GM19240 (cell line): Measurements from ENCODE around the gene COL1A1.

Source experiments
- DNase-seq: peaks from one replicate; pipeline ENCODE4 v3.0.0; 2011; ENCODE audit warnings: low spot score; ENCODE audit not compliant: insufficient read length

The COL1A1 gene

DNA sequence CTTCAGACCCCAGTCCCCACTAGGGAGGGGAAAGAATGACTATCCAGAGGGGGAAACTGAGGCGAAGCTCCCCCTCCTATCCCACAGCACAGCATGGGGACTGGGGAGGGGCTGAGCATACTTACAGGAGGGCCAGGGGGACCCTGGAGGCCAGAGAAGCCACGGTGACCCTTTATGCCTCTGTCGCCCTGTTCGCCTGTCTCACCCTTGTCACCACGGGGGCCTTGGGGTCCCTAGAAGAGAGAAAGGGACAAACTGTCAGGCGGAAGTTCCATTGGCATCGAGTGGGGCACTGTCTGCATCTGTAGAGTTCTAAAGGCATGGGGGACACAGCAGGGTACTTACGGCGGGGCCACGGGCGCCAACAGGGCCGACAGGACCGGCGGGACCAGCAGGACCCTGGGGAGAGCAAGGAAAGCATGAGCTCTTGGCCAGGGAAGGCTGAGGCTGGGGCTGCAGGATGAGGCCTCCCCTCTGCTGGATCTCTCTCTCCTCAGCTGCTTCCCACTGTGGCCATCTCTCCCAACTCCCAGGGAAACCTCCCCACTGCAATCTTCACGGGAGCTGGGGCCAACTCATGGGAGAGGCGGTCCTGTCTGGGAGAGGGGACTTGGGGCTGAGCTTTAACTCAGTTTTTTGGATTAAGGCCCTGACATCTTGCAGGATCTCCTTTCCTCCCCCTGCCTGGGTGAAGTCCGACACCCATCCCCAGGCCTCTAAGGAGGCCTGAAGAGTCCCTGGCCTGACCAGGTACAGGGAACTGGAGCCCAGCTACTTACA is 13.5 kb downstream of the COL1A1 start:
- DNase-seq, result no peak

DNA sequence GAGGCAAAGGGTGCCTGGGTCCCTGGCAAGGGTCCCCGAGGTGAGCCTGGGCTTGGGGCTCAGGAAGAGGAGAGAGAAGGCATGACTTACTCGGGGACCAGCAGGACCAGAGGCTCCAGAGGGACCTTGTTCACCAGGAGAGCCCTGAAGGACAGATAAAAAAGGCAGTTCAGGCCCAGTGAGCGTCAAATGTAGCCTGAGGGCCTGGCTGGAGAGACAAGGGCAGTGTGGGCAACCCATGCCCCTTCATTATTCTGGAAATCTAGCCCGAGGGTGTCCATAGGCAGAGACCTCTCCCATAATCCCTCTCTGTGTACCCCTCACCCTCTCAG is 14.1 kb downstream of the COL1A1 start:
- DNase-seq, result no peak

DNA sequence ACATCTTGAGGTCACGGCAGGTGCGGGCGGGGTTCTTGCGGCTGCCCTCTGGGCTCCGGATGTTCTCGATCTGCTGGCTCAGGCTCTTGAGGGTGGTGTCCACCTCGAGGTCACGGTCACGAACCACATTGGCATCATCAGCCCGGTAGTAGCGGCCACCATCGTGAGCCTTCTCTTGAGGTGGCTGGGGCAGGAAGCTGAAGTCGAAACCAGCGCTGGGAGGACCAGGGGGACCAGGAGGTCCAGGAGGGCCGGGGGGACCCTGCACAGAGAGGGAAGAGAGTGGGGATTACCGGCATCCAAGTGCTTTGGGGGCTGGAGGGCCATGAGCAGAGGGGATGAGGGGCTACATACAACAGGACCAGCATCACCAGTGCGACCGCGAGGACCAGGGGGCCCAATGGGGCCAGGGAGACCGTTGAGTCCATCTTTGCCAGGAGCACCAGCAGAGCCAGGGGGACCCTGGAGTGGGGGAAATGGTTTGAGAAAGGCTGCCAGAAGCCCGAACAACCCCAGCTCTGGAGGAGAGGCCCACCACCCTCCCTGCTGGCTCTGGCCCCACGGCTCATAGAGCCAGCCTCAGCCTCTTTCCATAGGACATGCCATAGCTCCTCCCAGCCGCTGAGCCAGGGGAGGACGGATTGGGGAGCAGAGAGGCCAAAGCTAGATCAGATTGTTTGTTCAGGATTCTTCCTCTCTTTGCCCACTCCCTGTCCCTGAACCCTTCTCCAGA is 14.6 kb downstream of the COL1A1 start:
- DNase-seq, result no peak

DNA sequence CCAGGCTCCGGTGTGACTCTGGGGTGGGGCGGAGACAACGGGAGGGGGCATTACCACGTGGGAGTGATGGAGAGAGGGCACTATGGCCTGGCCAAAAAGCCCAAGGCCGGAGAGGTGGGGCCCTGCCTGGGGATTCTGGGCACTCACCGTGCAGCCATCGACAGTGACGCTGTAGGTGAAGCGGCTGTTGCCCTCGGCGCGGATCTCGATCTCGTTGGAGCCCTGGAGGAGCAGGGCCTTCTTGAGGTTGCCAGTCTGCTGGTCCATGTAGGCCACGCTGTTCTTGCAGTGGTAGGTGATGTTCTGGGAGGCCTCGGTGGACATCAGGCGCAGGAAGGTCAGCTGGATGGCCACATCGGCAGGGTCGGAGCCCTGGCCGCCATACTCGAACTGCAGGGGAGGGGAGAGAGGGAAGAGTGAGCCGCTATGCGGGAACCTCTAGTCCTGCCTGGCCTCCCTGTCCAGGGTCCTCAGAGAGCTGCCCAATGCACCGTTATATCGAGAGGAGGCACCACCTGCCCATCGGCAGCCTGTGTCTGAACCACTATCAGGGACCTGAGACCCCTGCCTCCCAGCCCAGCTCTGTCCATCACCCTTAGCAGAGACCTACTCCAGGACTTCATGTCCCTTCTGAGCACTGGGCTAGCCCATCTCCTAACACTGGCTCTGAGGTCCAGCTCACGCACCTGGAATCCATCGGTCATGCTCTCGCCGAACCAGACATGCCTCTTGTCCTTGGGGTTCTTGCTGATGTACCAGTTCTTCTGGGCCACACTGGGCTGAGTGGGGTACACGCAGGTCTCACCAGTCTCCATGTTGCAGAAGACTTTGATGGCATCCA is 15.6 kb downstream of the COL1A1 start:
- no peak for DNase-seq

DNA sequence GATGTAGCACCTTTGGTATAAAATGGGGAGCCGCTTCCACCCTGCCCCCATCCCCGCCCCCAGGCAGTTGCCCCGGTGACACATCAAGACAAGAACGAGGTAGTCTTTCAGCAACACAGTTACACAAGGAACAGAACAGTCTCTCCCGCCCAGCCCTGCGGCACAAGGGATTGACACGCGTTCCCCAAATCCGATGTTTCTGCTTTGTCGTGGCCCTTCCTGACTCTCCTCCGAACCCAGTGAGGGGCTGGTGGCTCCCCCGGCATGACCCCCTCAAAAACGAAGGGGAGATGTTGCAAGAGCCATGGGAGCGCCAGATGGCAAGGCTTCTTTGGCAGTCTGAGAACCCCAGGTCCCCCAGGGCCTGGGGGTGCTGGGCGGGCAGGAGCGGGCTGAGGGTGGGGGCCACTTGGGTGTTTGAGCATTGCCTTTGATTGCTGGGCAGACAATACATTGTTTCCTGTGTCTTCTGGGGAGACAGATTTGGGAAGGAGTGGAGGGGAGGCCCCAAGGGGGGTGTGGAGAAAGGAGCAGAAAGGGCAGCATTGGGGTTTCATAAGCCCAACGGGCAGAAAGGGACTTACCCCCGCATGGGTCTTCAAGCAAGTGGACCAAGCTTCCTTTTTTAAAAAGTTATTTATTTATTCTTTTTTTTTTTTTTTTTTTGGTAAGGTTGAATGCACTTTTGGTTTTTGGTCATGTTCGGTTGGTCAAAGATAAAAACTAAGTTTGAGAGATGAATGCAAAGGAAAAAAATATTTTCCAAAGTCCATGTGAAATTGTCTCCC is 16.6 kb downstream of the COL1A1 start:
- DNase-seq, result no peak

DNA sequence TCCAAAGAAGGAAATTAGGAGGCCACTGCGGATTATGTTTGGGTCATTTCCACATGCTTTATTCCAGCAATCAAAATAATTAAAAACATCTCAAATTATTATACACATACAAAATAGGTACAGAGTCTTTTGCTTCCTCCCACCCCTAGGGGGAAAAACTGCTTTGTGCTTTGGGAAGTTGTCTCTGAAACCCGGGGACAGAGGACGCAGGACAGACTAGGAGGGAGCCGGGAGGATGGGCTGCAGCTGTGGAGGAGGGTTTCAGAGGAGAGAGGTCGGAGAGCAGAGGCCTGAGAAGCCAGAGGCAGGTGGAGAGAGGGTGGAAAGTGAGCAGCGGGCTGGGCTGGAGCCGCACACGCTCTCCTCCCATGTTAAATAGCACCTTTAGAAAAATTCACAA is 17.4 kb downstream of the COL1A1 start:
- no peak for DNase-seq

DNA sequence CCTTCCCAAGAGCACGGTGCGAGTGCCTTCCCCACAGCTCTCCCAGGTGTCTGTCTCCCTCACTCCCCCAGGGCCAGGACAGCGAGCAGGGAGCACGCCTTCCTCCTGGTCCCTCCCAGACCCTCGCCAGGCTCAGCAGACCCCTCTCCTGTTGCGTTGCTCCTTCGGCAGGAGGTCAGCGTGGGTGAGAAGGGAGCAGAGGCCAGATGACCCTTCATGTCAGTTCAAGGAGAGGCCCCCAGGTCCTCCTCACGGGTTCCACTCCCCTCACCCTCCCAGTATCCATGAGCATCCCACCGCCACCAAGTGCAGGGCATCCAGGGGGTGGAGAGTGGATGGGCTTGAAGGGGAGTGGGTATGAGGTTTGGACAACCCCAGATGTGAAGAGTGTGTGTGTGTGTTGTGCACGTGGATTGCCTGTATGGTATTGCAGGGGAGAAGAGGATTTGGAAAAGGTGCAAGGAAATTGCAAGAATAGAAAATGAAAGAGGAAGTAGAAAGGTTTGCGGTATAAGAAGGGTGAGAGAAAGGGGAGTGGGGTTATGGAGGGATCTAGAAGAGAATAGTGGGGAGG is 17.9 kb downstream of the COL1A1 start:
- DNase-seq, result no peak

DNA sequence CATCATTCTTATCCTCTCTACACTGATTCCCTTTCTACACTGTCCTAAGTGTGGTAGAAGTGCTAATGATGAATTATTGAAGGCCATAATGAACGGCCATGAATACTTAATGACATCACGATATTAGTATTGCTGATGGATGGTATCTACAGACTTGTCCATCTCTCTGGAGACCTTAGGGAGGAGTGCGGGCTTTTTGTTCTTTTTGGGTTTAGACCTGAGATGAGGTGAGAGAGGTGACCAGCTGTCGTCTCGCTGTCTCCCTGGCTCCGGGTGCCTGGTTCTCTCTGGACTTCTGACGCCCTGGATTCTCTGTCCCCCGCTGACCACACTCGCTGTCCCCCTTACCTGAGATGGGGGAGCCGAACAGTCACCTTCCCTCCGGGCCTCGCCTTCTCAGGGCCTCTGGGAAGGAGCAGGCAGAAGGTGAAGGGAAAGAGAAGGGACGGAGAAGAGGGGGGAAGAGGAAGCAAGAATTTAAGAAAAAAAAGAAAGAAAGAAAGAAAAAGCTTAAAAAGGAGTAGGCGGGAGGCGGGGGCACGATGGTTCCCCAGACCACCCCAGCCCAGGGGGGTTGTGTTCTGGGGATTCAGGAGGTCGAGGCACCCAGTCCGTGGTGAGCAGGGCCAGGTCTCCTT is 18.5 kb downstream of the COL1A1 start:
- no peak for DNase-seq

DNA sequence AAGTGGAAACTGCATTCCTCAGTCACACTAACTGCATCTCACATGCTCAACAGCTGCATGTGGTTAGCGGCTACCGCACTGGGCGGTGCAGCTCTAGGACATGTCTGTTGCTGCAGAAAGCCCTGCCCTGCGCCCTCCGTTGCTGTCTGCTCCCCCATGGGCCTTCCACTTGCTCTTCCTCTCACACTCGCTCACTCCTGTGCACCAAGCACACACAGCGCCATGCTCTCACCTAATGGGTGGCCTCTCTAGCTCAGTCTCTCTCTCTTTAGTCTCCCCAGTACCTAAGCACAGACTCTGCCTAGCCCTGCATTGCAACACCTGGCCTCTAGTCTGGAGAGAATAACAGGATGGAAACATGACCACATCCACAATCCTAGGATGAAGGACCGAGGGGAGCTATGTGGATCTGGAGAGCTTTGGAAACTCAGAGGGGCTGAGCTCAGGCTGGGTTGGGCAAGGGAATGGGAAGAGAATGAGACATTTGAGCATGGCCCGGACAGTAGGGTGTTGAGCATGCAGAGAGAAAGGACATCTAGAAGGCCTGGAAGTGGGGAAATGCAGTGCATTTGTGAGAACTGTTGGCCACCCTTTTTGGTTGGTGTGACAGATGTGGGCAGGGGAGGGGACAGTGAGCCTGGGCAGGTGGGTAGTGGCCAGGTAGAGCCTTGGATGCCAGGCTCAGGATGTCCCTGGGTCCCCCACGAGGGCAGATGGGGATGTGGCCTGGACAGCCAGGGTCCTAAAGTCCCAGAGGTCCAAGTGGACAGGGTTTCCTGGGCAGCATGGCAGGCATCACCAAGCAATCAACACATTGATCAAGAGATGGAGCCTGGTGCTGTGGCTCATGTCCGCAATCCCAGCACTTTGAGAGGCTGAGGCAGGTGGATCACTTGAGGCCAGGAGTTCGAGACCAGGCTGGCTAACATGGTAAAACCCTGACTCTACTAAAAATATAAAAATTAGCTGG is 19.6 kb downstream of the COL1A1 start:
- no peak for DNase-seq

DNA sequence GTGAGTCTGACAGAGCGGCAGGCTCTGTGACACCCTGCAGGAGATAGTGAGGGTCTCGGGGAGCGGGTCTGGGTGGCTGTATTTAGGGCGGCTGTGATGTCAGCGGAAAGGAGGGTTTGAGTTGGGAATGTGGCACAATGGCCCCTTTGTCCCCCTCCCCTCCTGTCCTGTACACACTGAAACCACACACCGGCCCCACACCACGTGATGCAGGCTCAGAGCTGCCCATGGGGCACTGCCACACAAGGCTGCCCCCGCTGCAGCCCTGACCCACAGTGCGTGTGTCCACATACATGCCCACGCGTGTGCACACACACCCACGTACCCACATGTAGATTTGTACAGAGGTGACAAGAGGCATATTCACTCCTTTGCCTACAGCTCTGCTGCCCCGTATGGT is 20.3 kb downstream of the COL1A1 start:
- DNase-seq, result no peak

DNA sequence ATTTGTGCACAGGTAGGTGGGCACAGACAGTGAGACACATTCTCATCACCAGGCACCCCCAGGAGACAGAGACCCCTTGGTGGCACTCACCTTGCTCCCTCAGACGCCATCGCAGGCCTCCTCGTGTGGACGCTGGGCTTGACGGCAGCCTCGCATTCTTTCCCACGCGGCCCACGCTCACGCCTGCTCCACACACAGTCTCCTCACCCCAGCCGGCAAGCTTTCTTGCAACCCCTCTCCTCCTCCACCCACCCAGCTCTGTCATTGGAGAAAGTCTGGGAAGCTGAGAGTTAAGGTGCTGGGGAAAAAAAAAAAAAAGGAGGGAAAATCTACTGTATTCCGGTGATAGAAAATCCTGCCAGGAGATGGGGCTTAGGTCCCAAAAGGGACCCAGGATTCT is 20.8 kb downstream of the COL1A1 start:
- DNase-seq, result no peak

DNA sequence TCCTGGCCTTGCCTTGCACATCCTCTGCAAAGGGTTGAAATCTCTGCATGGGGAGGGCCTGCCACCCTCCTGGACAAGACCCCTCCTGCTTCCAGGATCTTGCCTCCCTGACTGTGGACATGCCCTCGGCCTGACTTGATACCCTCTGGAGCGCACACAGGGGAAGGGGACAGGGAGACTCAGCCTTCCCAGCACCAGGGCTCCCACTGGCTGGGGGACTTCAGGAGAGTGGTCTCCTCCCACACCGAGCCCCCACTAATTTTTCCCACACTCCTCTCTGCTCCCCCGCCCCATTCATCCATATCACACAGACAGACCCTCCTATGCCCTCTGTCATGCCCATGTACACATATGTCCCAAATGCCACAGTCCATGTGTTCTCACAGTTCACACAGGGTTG is 21.3 kb downstream of the COL1A1 start:
- DNase-seq, result no peak

DNA sequence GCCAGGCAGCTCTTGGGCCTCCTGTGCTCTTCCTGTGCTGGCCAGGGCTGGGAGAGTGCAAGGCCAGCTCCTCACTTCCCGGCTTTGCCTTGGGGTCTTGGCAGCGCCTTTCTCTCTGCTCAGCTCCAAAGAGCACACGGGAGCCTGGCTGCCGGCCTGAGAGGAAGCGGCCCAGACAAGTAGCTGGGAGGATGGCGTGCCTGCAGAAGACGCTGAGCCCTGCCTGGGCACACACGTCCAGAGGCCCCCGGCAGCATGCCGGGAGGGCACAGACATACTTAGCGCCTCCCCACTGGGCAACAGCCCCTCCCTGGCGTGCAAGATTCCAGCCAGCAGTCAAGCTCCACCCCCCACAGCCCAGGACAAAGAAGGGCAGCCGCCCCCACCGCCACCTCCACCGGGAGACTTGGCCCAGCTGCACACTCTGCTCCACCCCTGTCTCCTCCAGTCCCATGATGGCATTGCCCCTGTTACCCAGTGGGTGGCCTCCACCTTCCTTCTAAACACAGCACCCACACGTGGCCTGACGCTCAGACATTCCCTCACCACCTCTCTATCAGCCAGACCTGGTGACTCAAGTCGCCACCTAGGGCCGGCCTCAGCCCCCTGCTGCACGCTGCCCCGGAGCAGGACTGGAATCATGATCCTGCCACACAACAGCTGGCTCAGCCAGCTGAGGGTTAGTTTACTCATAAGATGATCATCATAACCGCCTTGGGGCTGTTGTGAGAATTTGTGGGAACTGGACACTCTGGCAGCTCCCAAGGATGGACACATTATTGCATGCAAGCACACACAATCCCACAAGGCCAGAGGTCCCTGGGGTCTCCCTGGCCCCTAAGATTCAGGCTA is 23.2 kb downstream of the COL1A1 start:
- no peak for DNase-seq

DNA sequence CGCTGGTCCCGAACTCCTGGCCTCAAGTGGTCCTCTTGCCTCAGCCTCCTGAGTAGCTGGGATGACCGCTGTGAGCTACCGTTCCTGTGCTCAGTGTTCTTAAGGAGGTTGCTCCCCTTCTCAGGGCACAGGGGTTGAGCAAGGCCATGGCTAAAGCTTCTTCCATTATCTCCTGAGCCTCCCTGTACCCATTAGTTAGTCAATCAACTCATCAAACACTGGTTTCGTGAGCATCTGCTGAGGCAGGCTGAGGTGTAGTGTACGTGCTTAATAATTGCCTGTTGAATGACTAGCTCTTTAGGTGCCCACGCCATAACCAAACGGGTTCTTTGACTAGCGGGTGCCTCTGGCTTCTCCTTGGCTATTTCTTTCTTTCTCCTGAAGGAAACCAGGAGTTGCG is 24.0 kb downstream of the COL1A1 start:
- no peak for DNase-seq

DNA sequence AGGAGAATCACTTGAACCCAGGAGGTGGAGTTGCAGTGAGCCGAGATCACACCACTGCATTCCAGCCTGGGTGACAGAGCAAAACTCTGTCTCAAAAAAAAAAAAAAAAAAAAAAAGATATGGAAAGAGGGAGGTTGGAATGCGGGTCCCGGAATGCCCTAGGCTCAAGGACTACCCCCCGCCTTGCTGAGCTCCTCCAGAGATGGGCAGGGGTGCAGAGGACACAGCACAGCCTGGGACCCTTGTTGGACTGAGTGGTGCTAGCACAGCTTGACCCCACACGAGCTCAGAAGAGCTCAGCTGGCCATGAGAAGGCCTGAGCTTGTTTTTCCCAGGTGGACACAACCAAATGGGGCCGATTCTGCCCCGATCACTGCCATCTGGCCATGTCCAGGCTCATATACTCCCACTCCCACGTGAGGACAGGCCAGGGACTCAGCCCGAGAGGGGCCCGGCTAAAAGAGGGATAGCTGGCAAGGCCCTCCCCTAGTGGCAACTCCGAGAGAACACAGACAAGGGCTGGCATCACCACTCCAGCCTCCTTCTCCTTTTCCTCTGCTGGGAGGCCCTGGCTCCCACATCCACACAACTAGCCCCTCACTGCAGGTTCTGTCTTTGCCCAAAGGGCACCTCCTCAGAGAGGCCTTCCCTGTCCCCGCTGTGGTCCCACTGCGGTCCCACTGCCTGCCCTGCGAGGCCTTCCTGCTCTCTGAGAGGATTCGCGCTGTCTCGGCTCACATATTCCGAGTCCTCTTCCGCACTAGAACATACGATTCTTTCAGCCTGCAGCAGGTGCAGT is 24.7 kb downstream of the COL1A1 start:
- no peak for DNase-seq

DNA sequence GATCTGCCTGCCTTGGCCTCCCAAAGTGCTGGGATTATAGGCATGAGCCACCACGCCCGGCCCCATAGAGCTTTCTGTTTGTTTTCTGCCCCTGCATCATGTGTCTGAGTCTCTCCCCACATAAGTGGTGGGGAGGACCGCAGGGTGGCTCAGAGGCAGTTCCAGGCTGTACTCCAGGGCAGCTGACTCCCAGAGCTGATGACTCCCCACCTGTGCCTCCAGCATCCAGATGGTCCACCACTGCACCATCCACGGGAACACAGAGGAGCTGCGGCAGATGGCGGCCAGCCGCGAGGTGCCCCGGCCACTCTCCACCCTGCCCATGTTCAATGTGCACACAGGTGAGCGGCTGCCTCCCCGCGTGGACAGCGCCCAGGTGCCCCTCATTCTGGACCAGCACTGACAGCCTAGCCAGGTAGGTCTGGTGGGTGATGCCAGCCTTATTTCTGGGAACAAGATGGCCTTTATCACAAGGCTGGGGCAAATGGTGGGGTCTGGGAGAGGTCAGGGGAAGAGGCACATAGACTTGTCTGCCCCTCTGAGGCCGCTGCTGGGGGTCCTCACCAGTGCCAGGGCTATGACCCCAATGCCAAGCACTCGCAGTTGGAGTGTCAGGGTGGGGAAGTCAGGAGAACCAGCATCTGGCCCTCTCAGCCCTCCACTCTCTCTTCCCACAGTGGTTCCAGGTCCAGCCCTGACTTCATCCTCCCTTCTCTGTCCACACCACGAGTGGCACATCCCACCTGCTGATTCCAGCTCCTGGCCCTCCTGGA is 26.2 kb downstream of the COL1A1 start:
- DNase-seq, result no peak

DNA sequence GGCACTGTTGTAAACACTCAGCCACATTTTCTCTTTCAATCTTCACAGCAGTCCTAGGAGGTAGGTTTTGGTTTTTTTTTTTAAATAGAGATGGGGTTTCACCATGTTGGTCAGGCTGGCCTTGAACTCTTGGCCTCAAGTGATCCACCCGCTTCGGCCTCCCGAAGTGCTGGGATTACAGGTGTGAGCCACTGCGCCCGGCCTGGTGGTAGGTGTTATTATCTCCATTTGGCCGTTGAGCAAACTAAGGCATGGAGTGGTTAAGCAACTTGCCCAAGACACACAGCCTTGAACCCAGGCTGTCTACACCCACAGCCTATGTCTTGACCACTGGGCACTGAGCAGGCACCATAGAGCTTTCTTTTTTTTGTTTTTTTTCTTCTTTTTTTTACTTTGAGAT is 27.0 kb downstream of the COL1A1 start:
- no peak for DNase-seq
